Measurements from ENCODE around the gene DNAI4. TPM values are rescaled to one million over a fixed set of nuclear protein-coding genes. Genes with fewer than 3 reads are reported as not detected.

DNAI4 gene
- total and polyA plus RNA-seq, 2 experiments from 2014 or later, result 0.90 to 3.8 TPM

DNA sequence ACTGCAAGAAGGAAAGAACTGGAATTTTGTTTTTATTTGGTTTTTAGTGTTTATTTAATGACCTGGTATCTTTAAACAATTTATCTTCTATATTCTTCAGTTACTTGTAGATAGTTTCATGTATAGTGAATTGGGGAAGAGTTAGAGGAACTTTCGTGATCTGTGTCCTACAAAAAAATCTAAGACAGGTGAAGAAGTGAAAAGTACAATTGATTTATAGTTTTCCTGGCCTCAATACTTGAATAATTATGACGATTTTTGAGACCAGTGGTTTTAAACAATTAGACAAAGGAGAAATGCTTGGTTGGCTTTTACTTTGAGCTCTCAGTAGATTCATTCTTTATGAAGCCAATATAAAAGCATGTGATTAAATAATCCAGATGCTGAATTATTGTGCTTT is 7.6 kb upstream of the DNAI4 start:
- no peaks in the 10 kb centered on the region for H4K20me1 ChIP-seq (replicated peaks; ENCODE audit: insufficient read depth)
- TF ChIP-seq EZH2phosphoT487 (IDR thresholded peaks at IDR 0.05; ENCODE audit: unreplicated experiment), result no peak
- TF ChIP-seq STAT1 (IDR thresholded peaks at IDR 0.05; ENCODE audit: unreplicated experiment), result no peak
- TF ChIP-seq ZNF114 (CRISPR knock-in tag; IDR thresholded peaks at IDR 0.05), result no peak
- no peak for TF ChIP-seq CREB1 (CRISPR knock-in tag; IDR thresholded peaks at IDR 0.05; ENCODE audit: low read depth)
- TF ChIP-seq, protein P1, sequence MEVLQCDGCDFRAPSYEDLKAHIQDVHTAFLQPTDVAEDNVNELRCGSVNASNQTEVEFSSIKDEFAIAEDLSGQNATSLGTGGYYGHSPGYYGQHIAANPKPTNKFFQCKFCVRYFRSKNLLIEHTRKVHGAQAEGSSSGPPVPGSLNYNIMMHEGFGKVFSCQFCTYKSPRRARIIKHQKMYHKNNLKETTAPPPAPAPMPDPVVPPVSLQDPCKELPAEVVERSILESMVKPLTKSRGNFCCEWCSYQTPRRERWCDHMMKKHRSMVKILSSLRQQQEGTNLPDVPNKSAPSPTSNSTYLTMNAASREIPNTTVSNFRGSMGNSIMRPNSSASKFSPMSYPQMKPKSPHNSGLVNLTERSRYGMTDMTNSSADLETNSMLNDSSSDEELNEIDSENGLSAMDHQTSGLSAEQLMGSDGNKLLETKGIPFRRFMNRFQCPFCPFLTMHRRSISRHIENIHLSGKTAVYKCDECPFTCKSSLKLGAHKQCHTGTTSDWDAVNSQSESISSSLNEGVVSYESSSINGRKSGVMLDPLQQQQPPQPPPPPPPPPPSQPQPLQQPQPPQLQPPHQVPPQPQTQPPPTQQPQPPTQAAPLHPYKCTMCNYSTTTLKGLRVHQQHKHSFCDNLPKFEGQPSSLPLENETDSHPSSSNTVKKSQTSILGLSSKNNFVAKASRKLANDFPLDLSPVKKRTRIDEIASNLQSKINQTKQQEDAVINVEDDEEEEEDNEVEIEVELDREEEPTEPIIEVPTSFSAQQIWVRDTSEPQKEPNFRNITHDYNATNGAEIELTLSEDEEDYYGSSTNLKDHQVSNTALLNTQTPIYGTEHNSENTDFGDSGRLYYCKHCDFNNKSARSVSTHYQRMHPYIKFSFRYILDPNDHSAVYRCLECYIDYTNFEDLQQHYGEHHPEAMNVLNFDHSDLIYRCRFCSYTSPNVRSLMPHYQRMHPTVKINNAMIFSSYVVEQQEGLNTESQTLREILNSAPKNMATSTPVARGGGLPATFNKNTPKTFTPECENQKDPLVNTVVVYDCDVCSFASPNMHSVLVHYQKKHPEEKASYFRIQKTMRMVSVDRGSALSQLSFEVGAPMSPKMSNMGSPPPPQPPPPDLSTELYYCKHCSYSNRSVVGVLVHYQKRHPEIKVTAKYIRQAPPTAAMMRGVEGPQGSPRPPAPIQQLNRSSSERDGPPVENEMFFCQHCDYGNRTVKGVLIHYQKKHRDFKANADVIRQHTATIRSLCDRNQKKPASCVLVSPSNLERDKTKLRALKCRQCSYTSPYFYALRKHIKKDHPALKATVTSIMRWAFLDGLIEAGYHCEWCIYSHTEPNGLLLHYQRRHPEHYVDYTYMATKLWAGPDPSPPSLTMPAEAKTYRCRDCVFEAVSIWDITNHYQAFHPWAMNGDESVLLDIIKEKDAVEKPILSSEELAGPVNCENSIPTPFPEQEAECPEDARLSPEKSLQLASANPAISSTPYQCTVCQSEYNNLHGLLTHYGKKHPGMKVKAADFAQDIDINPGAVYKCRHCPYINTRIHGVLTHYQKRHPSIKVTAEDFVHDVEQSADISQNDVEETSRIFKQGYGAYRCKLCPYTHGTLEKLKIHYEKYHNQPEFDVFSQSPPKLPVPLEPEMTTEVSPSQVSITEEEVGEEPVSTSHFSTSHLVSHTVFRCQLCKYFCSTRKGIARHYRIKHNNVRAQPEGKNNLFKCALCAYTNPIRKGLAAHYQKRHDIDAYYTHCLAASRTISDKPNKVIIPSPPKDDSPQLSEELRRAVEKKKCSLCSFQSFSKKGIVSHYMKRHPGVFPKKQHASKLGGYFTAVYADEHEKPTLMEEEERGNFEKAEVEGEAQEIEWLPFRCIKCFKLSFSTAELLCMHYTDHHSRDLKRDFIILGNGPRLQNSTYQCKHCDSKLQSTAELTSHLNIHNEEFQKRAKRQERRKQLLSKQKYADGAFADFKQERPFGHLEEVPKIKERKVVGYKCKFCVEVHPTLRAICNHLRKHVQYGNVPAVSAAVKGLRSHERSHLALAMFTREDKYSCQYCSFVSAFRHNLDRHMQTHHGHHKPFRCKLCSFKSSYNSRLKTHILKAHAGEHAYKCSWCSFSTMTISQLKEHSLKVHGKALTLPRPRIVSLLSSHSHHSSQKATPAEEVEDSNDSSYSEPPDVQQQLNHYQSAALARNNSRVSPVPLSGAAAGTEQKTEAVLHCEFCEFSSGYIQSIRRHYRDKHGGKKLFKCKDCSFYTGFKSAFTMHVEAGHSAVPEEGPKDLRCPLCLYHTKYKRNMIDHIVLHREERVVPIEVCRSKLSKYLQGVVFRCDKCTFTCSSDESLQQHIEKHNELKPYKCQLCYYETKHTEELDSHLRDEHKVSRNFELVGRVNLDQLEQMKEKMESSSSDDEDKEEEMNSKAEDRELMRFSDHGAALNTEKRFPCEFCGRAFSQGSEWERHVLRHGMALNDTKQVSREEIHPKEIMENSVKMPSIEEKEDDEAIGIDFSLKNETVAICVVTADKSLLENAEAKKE (CRISPR knock-in tag; IDR thresholded peaks at IDR 0.05), result no peak
- no peak for TF ChIP-seq POLR2AphosphoS5 (IDR thresholded peaks at IDR 0.05; ENCODE audit: low read depth)
- TF ChIP-seq ZNF331 (CRISPR knock-in tag; IDR thresholded peaks at IDR 0.05; ENCODE audit: low read depth), result no peak
- TF ChIP-seq, protein P2, sequence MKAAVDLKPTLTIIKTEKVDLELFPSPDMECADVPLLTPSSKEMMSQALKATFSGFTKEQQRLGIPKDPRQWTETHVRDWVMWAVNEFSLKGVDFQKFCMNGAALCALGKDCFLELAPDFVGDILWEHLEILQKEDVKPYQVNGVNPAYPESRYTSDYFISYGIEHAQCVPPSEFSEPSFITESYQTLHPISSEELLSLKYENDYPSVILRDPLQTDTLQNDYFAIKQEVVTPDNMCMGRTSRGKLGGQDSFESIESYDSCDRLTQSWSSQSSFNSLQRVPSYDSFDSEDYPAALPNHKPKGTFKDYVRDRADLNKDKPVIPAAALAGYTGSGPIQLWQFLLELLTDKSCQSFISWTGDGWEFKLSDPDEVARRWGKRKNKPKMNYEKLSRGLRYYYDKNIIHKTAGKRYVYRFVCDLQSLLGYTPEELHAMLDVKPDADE (IDR thresholded peaks at IDR 0.05), result no peak
- no peak for TF ChIP-seq NANOG (IDR thresholded peaks at IDR 0.05; ENCODE audit: borderline replicate concordance)
- TF ChIP-seq, protein P3, sequence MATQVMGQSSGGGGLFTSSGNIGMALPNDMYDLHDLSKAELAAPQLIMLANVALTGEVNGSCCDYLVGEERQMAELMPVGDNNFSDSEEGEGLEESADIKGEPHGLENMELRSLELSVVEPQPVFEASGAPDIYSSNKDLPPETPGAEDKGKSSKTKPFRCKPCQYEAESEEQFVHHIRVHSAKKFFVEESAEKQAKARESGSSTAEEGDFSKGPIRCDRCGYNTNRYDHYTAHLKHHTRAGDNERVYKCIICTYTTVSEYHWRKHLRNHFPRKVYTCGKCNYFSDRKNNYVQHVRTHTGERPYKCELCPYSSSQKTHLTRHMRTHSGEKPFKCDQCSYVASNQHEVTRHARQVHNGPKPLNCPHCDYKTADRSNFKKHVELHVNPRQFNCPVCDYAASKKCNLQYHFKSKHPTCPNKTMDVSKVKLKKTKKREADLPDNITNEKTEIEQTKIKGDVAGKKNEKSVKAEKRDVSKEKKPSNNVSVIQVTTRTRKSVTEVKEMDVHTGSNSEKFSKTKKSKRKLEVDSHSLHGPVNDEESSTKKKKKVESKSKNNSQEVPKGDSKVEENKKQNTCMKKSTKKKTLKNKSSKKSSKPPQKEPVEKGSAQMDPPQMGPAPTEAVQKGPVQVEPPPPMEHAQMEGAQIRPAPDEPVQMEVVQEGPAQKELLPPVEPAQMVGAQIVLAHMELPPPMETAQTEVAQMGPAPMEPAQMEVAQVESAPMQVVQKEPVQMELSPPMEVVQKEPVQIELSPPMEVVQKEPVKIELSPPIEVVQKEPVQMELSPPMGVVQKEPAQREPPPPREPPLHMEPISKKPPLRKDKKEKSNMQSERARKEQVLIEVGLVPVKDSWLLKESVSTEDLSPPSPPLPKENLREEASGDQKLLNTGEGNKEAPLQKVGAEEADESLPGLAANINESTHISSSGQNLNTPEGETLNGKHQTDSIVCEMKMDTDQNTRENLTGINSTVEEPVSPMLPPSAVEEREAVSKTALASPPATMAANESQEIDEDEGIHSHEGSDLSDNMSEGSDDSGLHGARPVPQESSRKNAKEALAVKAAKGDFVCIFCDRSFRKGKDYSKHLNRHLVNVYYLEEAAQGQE (IDR thresholded peaks at IDR 0.05; ENCODE audit: unreplicated experiment), result no peak
- TF ChIP-seq JUNB (IDR thresholded peaks at IDR 0.05; ENCODE audit: unreplicated experiment), result no peak
- TF ChIP-seq EZH2 (IDR thresholded peaks at IDR 0.05; ENCODE audit: low read depth, unreplicated experiment), result no peak
- TF ChIP-seq, protein P4, sequence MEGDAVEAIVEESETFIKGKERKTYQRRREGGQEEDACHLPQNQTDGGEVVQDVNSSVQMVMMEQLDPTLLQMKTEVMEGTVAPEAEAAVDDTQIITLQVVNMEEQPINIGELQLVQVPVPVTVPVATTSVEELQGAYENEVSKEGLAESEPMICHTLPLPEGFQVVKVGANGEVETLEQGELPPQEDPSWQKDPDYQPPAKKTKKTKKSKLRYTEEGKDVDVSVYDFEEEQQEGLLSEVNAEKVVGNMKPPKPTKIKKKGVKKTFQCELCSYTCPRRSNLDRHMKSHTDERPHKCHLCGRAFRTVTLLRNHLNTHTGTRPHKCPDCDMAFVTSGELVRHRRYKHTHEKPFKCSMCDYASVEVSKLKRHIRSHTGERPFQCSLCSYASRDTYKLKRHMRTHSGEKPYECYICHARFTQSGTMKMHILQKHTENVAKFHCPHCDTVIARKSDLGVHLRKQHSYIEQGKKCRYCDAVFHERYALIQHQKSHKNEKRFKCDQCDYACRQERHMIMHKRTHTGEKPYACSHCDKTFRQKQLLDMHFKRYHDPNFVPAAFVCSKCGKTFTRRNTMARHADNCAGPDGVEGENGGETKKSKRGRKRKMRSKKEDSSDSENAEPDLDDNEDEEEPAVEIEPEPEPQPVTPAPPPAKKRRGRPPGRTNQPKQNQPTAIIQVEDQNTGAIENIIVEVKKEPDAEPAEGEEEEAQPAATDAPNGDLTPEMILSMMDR (conservative IDR thresholded peaks at IDR 0.05; ENCODE audit: low read depth in 2 of 2), result no peak
- H3K27me3 ChIP-seq (ENCODE audit: insufficient read depth), result no peaks in the 10 kb centered on the region
- Mint-ChIP-seq H3K4me1 (peaks cover 31% of the 10 kb centered on the region), H3K27ac (peak overlapping the region; percentile 19; the same call in 1 of the 2 replicates), H3K36me3 (ENCODE audit: low read depth) (no peaks in the 10 kb centered on the region), H3K27me3 (ENCODE audit: insufficient read depth, low read depth, poor library complexity) (no peaks in the 10 kb centered on the region), H3K9me3 (no peaks in the 10 kb centered on the region), H3K4me3 (peak overlapping the region; percentile 36)
- H3K4me1 ChIP-seq (ENCODE audit: insufficient read depth), result peaks cover 31% of the 10 kb centered on the region
- H3K4me3 ChIP-seq, result peak overlapping the region; percentile 67
- H3K4me2 ChIP-seq, result peak overlapping the region; percentile 90
- no peak overlapping the region for H2AFZ ChIP-seq
- no peak overlapping the region for H3K27ac ChIP-seq (ENCODE audit: low read depth)
- peaks cover 80% of the 10 kb centered on the region for H3K79me2 ChIP-seq (replicated peaks; ENCODE audit: insufficient read depth)
- no peaks in the 10 kb centered on the region for H3F3A ChIP-seq (replicated peaks; ENCODE audit: low read depth)
- ATAC-seq (no peak), DNase-seq (ENCODE audit: low spot score) (no peak)
- no peaks in the 10 kb centered on the region for H3K36me3 ChIP-seq (ENCODE audit: insufficient read depth)
- H3K9me2 ChIP-seq (ENCODE audit: insufficient read depth), result no peaks in the 10 kb centered on the region
